Activated naive CD8-positive, alpha-beta T cell treated with anti-CD3 and anti-CD28 coated beads for 36 hours (primary cell): ENCODE data around the gene RARA. TPM values are rescaled to one million over a fixed set of nuclear protein-coding genes. Genes with fewer than 3 reads are reported as not detected.

Experiments
- DNase-seq: peaks from one replicate; pipeline ENCODE4 v3.0.0; 2021
- H3K27ac Mint-ChIP-seq: one replicate; pipeline ENCODE4 v1.8.0; 2022; ENCODE audit warnings: mild to moderate bottlenecking, moderate library complexity, mixed read lengths
- H3K27me3 Mint-ChIP-seq: one replicate; pipeline ENCODE4 v1.8.0; 2022; ENCODE audit warnings: mild to moderate bottlenecking, mixed read lengths
- H3K36me3 Mint-ChIP-seq: one replicate; pipeline ENCODE4 v1.8.0; 2021; ENCODE audit warnings: mild to moderate bottlenecking, mixed read lengths
- H3K4me1 Mint-ChIP-seq: one replicate; pipeline ENCODE4 v1.8.0; 2021; ENCODE audit warnings: mixed read lengths
- H3K4me3 Mint-ChIP-seq: one replicate; pipeline ENCODE4 v1.8.0; 2022; ENCODE audit warnings: mild to moderate bottlenecking, moderate library complexity, mixed read lengths
- H3K9me3 Mint-ChIP-seq: one replicate; pipeline ENCODE4 v1.8.0; 2022; ENCODE audit warnings: mixed read lengths
- total RNA-seq, 2 experiments: library from RNA; stranded (reverse); gene quantifications; one replicate each; pipeline ENCODE4 v1.2.3, GENCODE V29; 2021

Gene RARA
- total RNA-seq, 2 experiments from 2014 or later: 31.2 to 33.3 TPM

DNA sequence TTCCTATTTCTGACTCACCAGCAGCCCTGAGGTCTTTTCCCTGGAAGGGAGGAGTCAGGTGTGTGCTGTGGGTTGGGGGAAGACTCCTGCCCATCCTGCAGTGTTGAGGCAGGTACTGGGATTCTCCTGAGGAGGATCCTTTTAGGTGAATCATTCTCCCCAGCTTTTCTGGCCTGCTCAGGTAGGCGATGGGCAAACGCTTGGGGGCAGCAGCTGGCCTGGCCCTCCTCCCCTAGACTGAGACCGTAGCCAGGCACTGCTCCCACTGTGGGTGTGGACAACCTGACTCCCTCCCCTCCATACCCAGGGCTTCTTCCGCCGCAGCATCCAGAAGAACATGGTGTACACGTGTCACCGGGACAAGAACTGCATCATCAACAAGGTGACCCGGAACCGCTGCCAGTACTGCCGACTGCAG is 40.5 kb downstream of the RARA start:
- DNase-seq: no peak
- no peaks in the 10 kb centered on the region for H3K27me3 Mint-ChIP-seq
- peaks cover 11% of the 10 kb centered on the region for H3K36me3 Mint-ChIP-seq
- H3K4me1 Mint-ChIP-seq: peaks cover 53% of the 10 kb centered on the region
- no peak overlapping the region for H3K4me3 Mint-ChIP-seq
- no peak overlapping the region for H3K27ac Mint-ChIP-seq
- no peaks in the 10 kb centered on the region for H3K9me3 Mint-ChIP-seq

DNA sequence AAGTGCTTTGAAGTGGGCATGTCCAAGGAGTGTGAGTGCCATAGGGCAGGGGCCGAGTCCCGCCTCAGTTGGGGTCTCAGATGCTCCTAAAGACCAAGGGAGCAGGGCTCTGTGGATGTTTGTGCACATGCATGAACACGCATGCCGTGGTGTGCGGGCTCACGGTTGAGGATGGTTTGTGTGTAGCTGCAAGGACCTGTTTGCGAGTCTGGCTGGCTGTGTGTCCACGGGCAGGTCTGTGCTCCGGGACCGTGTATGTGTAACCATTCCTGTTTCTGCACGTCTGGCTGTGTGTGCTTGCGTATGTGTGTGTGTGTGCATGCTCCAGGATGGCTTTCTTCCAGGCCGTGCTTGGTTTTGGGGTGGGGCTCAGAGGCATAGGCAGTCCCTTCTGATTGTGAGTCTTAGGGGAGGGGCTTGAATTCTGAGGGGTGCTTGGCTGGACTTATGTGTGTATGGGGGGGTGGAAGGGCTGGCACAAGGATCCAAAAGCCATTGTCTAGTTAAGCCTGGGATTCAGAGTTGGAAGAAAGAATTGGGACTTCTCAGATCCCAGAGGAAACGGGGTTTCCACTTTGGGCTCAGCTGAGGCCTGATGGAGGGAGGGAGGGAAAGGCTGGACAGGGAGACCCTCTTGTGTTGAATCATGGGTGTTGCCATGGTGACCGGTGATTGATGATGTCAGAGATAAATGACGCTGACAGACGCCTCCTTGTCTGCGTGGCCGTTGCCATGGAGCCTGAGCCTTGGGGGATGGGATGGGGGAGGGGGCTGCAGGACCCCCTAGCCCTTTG is 41.1 kb downstream of the RARA start:
- no peaks in the 10 kb centered on the region for H3K9me3 Mint-ChIP-seq
- peaks cover 47% of the 10 kb centered on the region for H3K4me1 Mint-ChIP-seq
- no peaks in the 10 kb centered on the region for H3K27me3 Mint-ChIP-seq
- no peak overlapping the region for H3K27ac Mint-ChIP-seq
- H3K4me3 Mint-ChIP-seq: no peak overlapping the region
- H3K36me3 Mint-ChIP-seq: peaks cover 11% of the 10 kb centered on the region
- DNase-seq: no peak

- H3K9me3 Mint-ChIP-seq: no peaks in the 10 kb centered on the region
- H3K4me1 Mint-ChIP-seq: peaks cover 40% of the 10 kb centered on the region
- H3K4me3 Mint-ChIP-seq: no peak overlapping the region
- no peak overlapping the region for H3K27ac Mint-ChIP-seq
- peaks cover 11% of the 10 kb centered on the region for H3K36me3 Mint-ChIP-seq
- H3K27me3 Mint-ChIP-seq: no peaks in the 10 kb centered on the region
- DNase-seq: no peak
Observed at GRCh38 chr17:40350689-40351358, 41.8 kb downstream of the RARA start.

DNA sequence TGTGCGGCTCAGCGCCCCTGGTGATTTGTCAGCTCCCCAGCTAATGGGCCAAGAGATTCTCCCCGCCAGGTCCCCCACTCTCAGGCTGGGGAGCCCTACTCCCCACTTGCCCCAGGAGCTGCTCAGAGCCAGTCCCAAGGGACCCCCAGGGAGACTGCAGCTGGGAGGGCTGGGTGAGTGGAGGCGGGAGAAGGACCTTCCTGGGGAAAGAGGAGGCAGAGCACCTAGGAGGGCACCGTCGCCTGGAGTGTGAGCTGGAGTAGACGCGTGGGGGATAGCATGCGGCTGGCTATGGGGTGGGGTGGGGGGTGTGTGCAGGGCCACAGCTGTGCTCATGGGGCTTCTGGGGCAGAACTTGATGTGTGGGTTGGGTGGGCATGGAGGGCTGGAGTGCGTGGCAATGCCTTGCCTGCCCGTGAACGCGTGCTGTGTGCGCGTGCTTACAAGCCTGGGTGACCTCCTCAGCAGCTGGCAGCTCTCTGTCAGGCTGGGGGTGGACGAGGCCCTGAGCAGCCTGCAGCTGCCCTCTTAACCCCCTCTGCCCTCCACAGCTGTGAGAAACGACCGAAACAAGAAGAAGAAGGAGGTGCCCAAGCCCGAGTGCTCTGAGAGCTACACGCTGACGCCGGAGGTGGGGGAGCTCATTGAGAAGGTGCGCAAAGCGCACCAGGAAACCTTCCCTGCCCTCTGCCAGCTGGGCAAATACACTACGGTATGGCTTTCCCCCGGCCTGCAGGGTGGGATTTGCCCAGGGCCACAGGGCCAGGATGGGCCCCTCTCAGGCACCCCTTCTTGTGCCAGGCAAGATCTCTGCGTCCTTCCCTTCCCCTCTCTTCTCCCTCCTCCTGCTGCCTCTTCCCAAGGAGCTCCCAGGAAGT is 42.6 kb downstream of the RARA start:
- Mint-ChIP-seq H3K27ac (no peak overlapping the region), H3K9me3 (no peaks in the 10 kb centered on the region), H3K36me3 (peaks cover 11% of the 10 kb centered on the region), H3K4me3 (no peak overlapping the region), H3K4me1 (peaks cover 33% of the 10 kb centered on the region), H3K27me3 (no peaks in the 10 kb centered on the region)
- no peak for DNase-seq

GRCh38 chr17:40352237-40352778 is 43.3 kb downstream of the RARA start:
- Mint-ChIP-seq H3K36me3 (peaks cover 11% of the 10 kb centered on the region), H3K27ac (no peak overlapping the region), H3K27me3 (no peaks in the 10 kb centered on the region), H3K9me3 (no peaks in the 10 kb centered on the region), H3K4me3 (no peak overlapping the region), H3K4me1 (peaks cover 26% of the 10 kb centered on the region)
- DNase-seq: no peak

GRCh38 chr17:40352779-40353394 is 43.9 kb downstream of the RARA start:
- H3K9me3 Mint-ChIP-seq: no peaks in the 10 kb centered on the region
- no peaks in the 10 kb centered on the region for H3K27me3 Mint-ChIP-seq
- H3K4me3 Mint-ChIP-seq: no peak overlapping the region
- DNase-seq: no peak
- peaks cover 11% of the 10 kb centered on the region for H3K36me3 Mint-ChIP-seq
- peaks cover 20% of the 10 kb centered on the region for H3K4me1 Mint-ChIP-seq
- peak overlapping the region; percentile 22 for H3K27ac Mint-ChIP-seq

- H3K36me3 Mint-ChIP-seq: peaks cover 9% of the 10 kb centered on the region
- H3K4me3 Mint-ChIP-seq: no peak overlapping the region
- no peaks in the 10 kb centered on the region for H3K27me3 Mint-ChIP-seq
- H3K4me1 Mint-ChIP-seq: peaks cover 19% of the 10 kb centered on the region
- DNase-seq: no peak
- H3K9me3 Mint-ChIP-seq: no peaks in the 10 kb centered on the region
- no peak overlapping the region for H3K27ac Mint-ChIP-seq
Observed at GRCh38 chr17:40354221-40355122, 45.5 kb downstream of the RARA start.

GRCh38 chr17:40355123-40355803 is 46.3 kb downstream of the RARA start:
- H3K4me3 Mint-ChIP-seq: no peak overlapping the region

DNA sequence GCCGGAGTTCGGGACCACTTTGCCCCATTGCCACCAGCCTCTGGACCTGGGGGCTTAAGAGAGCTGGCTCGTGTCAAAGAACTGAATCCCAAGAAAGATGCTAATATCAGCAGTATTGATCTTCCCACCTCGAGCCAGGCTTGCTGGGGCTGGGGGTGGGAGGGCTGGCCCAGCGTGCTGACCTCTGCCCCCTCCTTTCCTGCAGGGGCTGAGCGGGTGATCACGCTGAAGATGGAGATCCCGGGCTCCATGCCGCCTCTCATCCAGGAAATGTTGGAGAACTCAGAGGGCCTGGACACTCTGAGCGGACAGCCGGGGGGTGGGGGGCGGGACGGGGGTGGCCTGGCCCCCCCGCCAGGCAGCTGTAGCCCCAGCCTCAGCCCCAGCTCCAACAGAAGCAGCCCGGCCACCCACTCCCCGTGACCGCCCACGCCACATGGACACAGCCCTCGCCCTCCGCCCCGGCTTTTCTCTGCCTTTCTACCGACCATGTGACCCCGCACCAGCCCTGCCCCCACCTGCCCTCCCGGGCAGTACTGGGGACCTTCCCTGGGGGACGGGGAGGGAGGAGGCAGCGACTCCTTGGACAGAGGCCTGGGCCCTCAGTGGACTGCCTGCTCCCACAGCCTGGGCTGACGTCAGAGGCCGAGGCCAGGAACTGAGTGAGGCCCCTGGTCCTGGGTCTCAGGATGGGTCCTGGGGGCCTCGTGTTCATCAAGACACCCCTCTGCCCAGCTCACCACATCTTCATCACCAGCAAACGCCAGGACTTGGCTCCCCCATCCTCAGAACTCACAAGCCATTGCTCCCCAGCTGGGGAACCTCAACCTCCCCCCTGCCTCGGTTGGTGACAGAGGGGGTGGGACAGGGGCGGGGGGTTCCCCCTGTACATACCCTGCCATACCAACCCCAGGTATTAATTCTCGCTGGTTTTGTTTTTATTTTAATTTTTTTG is 47.1 kb downstream of the RARA start:
- Mint-ChIP-seq H3K27me3 (peaks cover 9% of the 10 kb centered on the region), H3K4me3 (no peak overlapping the region), H3K36me3 (peaks cover 8% of the 10 kb centered on the region), H3K9me3 (no peaks in the 10 kb centered on the region), H3K27ac (no peak overlapping the region), H3K4me1 (peaks cover 18% of the 10 kb centered on the region)
- DNase-seq: no peak

More at GRCh38 chr17:40355123-40355803, 46.3 kb downstream of the RARA start:
- peaks cover 8% of the 10 kb centered on the region for H3K36me3 Mint-ChIP-seq
- peaks cover 18% of the 10 kb centered on the region for H3K4me1 Mint-ChIP-seq
- peak; percentile 81 for DNase-seq
- no peak overlapping the region for H3K27ac Mint-ChIP-seq
- H3K27me3 Mint-ChIP-seq: peaks cover 4% of the 10 kb centered on the region
- H3K9me3 Mint-ChIP-seq: no peaks in the 10 kb centered on the region

DNA sequence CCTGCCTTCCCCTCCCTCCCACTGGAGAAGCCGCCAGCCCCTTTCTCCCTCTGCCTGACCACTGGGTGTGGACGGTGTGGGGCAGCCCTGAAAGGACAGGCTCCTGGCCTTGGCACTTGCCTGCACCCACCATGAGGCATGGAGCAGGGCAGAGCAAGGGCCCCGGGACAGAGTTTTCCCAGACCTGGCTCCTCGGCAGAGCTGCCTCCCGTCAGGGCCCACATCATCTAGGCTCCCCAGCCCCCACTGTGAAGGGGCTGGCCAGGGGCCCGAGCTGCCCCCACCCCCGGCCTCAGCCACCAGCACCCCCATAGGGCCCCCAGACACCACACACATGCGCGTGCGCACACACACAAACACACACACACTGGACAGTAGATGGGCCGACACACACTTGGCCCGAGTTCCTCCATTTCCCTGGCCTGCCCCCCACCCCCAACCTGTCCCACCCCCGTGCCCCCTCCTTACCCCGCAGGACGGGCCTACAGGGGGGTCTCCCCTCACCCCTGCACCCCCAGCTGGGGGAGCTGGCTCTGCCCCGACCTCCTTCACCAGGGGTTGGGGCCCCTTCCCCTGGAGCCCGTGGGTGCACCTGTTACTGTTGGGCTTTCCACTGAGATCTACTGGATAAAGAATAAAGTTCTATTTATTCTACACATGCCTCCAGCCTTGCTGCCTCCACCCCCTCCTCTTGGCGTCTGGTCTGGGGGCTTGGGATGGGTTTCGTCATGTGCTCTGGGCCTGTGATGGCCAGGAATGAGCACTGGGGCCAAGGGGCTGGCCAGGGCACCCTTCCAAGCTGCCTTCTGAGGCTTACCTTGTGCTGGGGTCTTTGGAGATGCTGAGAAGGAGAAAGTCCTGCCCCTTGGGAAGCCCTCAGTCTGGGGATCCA is 48.3 kb downstream of the RARA start:
- DNase-seq: no peak
- Mint-ChIP-seq H3K4me1 (peaks cover 17% of the 10 kb centered on the region), H3K36me3 (peaks cover 5% of the 10 kb centered on the region), H3K27me3 (peaks cover 18% of the 10 kb centered on the region), H3K27ac (no peak overlapping the region), H3K4me3 (no peak overlapping the region), H3K9me3 (no peaks in the 10 kb centered on the region)

GRCh38 chr17:40358323-40359038 is 49.5 kb downstream of the RARA start:
- no peak overlapping the region for H3K4me3 Mint-ChIP-seq
- DNase-seq: peak; percentile 87
- H3K4me1 Mint-ChIP-seq: peaks cover 11% of the 10 kb centered on the region
- peaks cover 26% of the 10 kb centered on the region for H3K27me3 Mint-ChIP-seq
- no peaks in the 10 kb centered on the region for H3K9me3 Mint-ChIP-seq
- no peak overlapping the region for H3K27ac Mint-ChIP-seq
- H3K36me3 Mint-ChIP-seq: peaks cover 2% of the 10 kb centered on the region
